Adipose tissue (tissue), 3 donors: ENCODE results near the gene DEDD. TPM values are rescaled to one million over a fixed set of nuclear protein-coding genes. Genes with fewer than 3 reads are reported as not detected.

Experiments
- polyA plus RNA-seq, 3 donors: library from polyadenylated mRNA; stranded (reverse); fragments of 200-250 nt; gene quantifications; one replicate each; pipeline ENCODE4 v1.2.3, GENCODE V29; 2013
- donor health status: healthy with polysubstance abuse.
- donor health status: Bipolar disorder and iron deficiency.
- donor health status: healthy.

Gene DEDD
- polyA plus RNA-seq, 3 donors = 17.4 to 46.3 (median 29.7) TPM

Other genes with a start within 250 kb of the DEDD start
- 100 to 1,000 TPM in 1 of 3 donors, 10 to 100 TPM in 1, 1 to 10 TPM in 1; 1.7 to 121 (median 15.7) TPM for gene ITLN1, start 247.5 kb downstream of the DEDD start, polyA plus RNA-seq
- 1 to 10 TPM in 1 of 3 donors, under 1 TPM in 2; 0.21 to 8.9 (median 0.37) TPM for gene ITLN2, start 177.9 kb downstream of the DEDD start, polyA plus RNA-seq
- 10 to 100 TPM; 18.3 to 33.9 (median 26.2) TPM for gene F11R, start 111.5 kb downstream of the DEDD start, polyA plus RNA-seq
- gene TSTD1, start 93.7 kb downstream of the DEDD start, polyA plus RNA-seq = 10 to 100 TPM; 33.7 to 78.1 (median 52.5) TPM
- gene USF1, start 86.7 kb downstream of the DEDD start, polyA plus RNA-seq = 10 to 100 TPM; 35.0 to 54.3 (median 47.2) TPM
- 10 to 100 TPM in 1 of 3 donors, 1 to 10 TPM in 2; 2.3 to 10.8 (median 9.8) TPM for gene ARHGAP30, start 62.8 kb downstream of the DEDD start, polyA plus RNA-seq
- gene NECTIN4, start 43.1 kb downstream of the DEDD start, polyA plus RNA-seq = 1 to 10 TPM in 1 of 3 donors, under 1 TPM in 1, not detected in 1; 0.52 to 3.3 TPM
- 1 to 10 TPM; 1.2 to 9.0 (median 1.5) TPM for gene KLHDC9, start 34.3 kb downstream of the DEDD start, polyA plus RNA-seq
- 100 to 1,000 TPM in 2 of 3 donors, 10 to 100 TPM in 1; 53.0 to 201 (median 139) TPM for gene PFDN2, start 14.6 kb downstream of the DEDD start, polyA plus RNA-seq
- 10 to 100 TPM; 23.7 to 48.1 (median 41.2) TPM for gene NIT1, start 14.6 kb downstream of the DEDD start, polyA plus RNA-seq
- 100 to 1,000 TPM; 100 to 147 (median 131) TPM for gene UFC1, start 21.3 kb upstream of the DEDD start, polyA plus RNA-seq
- 10 to 100 TPM; 13.2 to 26.7 (median 18.8) TPM for gene USP21, start 26.8 kb upstream of the DEDD start, polyA plus RNA-seq
- 10 to 100 TPM; 11.1 to 33.1 (median 16.2) TPM for gene PPOX, start 33.8 kb upstream of the DEDD start, polyA plus RNA-seq
- gene B4GALT3, start 44.8 kb upstream of the DEDD start, polyA plus RNA-seq = 10 to 100 TPM; 23.7 to 36.1 (median 26.4) TPM
- gene ADAMTS4, start 66.4 kb upstream of the DEDD start, polyA plus RNA-seq = 100 to 1,000 TPM in 1 of 3 donors, 10 to 100 TPM in 1, 1 to 10 TPM in 1; 5.9 to 188 (median 37.3) TPM
- gene NDUFS2, start 69.7 kb upstream of the DEDD start, polyA plus RNA-seq = 100 to 1,000 TPM in 1 of 3 donors, 10 to 100 TPM in 2; 68.4 to 163 (median 86.3) TPM
- 100 to 1,000 TPM in 2 of 3 donors, 10 to 100 TPM in 1; 28.6 to 258 (median 227) TPM for gene FCER1G, start 82.6 kb upstream of the DEDD start, polyA plus RNA-seq
- not detected for gene APOA2, start 91.0 kb upstream of the DEDD start, polyA plus RNA-seq
- 10 to 100 TPM in 2 of 3 donors, 1 to 10 TPM in 1; 3.8 to 12.6 (median 11.7) TPM for gene TOMM40L, start 93.4 kb upstream of the DEDD start, polyA plus RNA-seq
- gene NR1I3, start 105.5 kb upstream of the DEDD start, polyA plus RNA-seq = under 1 TPM in 2 of 3 donors, not detected in 1; 0.21 to 0.22 TPM
- gene PCP4L1, start 126.1 kb upstream of the DEDD start, polyA plus RNA-seq = under 1 TPM in 2 of 3 donors, not detected in 1; 0.26 to 0.52 TPM
- gene MPZ, start 177.3 kb upstream of the DEDD start, polyA plus RNA-seq = 1 to 10 TPM; 1.2 to 3.5 (median 2.6) TPM
- gene SDHC, start 181.7 kb upstream of the DEDD start, polyA plus RNA-seq = 100 to 1,000 TPM in 2 of 3 donors, 10 to 100 TPM in 1; 76.3 to 230 (median 151) TPM
- under 1 TPM in 2 of 3 donors, not detected in 1; 0.10 to 0.63 TPM for gene CFAP126, start 235.2 kb upstream of the DEDD start, polyA plus RNA-seq